ENCODE data around the gene PPP1R3A. TPM values are rescaled to one million over a fixed set of nuclear protein-coding genes. Genes with fewer than 3 reads are reported as not detected.
"Not testable (repeated sequence)": the region's sequence is repeated elsewhere in the genome, so short reads cannot be mapped to it uniquely, and the experiment has no call there.

Gene PPP1R3A
- total RNA-seq, 4 donors from 2014 or later = not detected

DNA sequence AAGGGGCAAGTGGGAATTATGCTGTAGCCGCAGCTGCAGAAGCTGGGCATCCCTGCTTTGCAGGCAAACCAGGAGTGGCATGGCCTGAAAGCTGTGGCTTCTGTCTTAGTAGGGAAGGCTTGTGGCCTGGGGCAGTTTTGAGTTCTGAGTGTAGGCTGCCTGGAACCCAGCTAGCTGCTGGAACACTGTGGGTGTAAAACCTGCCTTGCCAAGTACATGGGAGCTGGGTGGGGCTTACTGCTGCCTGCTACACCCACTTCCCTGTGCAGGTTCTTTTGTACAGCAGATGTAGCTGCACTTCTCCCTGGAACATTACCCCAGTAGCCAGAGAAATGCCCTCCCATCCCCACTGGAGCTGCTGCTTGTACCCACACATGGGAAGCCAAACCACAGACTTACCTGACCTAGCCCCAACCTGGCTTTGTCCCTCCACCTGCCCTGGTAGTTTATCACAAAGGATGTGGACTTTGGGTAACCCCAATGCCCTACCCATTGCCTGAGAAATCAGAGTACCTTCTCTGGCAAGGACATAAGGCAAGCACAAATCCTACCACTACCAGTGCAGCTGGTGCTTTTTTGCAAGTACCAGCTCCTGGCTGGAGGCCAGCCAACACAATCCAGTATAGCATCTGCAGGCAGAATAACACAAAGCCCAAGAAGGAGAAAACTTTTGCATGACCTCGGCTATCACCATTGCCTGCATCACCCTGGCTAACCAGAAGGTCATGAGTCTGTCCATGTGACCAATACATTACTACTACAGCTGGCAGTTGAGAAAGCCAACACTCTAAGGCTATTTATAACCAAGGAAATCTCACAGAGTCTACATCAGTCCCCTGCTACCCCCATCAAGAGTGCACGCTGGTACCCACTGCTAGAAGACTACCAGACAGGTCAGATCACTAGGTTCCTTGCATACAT lies 26.5 kb upstream of the PPP1R3A start:
- no peaks in the 10 kb centered on the region for H3K4me1 ChIP-seq
- H3K9me3 ChIP-seq = no peaks in the 10 kb centered on the region
- no peak overlapping the region for H3K27ac ChIP-seq
- H3K36me3 ChIP-seq = no peaks in the 10 kb centered on the region
- no peaks in the 10 kb centered on the region for H3K27me3 ChIP-seq
- no peak overlapping the region for H3K4me3 ChIP-seq
- TF ChIP-seq, protein P1, sequence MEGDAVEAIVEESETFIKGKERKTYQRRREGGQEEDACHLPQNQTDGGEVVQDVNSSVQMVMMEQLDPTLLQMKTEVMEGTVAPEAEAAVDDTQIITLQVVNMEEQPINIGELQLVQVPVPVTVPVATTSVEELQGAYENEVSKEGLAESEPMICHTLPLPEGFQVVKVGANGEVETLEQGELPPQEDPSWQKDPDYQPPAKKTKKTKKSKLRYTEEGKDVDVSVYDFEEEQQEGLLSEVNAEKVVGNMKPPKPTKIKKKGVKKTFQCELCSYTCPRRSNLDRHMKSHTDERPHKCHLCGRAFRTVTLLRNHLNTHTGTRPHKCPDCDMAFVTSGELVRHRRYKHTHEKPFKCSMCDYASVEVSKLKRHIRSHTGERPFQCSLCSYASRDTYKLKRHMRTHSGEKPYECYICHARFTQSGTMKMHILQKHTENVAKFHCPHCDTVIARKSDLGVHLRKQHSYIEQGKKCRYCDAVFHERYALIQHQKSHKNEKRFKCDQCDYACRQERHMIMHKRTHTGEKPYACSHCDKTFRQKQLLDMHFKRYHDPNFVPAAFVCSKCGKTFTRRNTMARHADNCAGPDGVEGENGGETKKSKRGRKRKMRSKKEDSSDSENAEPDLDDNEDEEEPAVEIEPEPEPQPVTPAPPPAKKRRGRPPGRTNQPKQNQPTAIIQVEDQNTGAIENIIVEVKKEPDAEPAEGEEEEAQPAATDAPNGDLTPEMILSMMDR (IDR thresholded peaks at IDR 0.05) = no peak
- TF ChIP-seq POLR2A (IDR thresholded peaks at IDR 0.05) = no peak
- no peak for DNase-seq

DNA sequence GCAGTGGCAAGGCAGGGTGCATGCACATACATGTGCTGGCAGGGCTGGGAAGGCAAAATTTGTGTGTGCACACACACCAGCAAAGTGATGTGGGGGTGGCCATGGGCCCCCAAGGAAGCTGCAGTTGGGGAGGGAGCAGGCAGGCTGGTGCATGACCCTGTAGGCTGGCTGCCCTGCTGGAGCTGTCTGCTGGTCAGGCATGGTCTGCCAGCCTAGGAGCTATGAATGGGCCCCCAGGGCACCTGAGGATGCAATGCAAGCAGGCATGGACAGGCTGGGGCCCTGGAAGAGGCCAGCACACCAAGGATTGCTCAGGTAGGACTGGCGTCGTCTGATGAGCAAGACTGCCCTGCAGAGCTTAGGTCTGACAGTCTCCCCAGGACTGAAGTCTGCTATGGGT lies 18.2 kb upstream of the PPP1R3A start:
- Histone ChIP-seq H3K4me1 (no peaks in the 10 kb centered on the region), H3K4me3 (no peak overlapping the region), H3K36me3 (no peaks in the 10 kb centered on the region), H3K27me3 (no peaks in the 10 kb centered on the region), H3K27ac (no peak overlapping the region), H3K9me3 (no peaks in the 10 kb centered on the region)
- no peak for DNase-seq
- TF ChIP-seq, protein P1 (IDR thresholded peaks at IDR 0.05) = no peak
- no peak for TF ChIP-seq POLR2A (IDR thresholded peaks at IDR 0.05)

DNA sequence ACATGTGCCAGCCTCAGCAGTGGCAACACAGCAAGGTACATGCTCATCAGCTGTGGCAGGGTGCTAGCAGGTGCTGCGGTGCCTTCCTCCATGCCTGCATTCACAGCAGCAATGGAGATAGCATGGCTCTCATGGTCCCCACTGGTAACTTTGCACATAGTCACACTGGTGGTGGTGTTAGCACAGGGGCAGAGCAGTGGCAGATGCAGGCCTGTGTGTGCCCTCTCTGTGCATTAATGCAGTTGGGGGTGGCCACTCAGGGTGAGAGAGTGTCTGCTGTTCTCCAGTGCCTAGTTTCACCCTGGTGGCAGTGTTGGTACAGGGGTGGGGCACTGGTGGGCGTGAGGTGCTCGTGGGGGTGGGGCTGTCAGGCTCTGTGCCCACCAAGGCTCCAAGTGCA lies 17.7 kb upstream of the PPP1R3A start:
- Histone ChIP-seq H3K27me3 (no peaks in the 10 kb centered on the region), H3K4me1 (no peaks in the 10 kb centered on the region), H3K36me3 (no peaks in the 10 kb centered on the region), H3K4me3 (no peak overlapping the region), H3K27ac (no peak overlapping the region), H3K9me3 (no peaks in the 10 kb centered on the region)
- TF ChIP-seq, protein P1 (IDR thresholded peaks at IDR 0.05) = no peak
- TF ChIP-seq POLR2A (IDR thresholded peaks at IDR 0.05) = no peak
- DNase-seq = no peak

DNA sequence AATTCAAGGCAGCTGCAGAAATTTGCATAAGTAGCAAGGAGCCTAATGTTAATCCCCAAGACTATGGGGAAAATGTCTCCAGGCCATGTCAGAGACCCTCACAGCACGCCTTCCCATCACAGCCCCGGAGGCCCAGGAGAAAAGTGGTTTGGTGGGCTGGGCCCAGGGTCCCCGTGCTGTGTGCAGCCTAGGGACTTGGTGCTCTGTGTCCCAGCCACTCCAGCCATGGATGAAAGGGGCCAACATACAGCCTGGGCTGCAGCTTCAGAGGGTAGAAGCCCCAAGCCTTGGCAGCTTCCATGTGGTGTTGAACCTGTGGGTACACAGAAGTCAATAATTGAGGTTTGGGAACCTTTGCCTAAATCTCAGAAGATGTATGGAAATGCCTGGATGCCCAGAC lies 10.6 kb upstream of the PPP1R3A start:
- H3K9me3 ChIP-seq, H3K4me1 ChIP-seq, H3K27ac ChIP-seq, DNase-seq, H3K27me3 ChIP-seq, H3K4me3 ChIP-seq, H3K36me3 ChIP-seq: not testable (repeated sequence)

DNA sequence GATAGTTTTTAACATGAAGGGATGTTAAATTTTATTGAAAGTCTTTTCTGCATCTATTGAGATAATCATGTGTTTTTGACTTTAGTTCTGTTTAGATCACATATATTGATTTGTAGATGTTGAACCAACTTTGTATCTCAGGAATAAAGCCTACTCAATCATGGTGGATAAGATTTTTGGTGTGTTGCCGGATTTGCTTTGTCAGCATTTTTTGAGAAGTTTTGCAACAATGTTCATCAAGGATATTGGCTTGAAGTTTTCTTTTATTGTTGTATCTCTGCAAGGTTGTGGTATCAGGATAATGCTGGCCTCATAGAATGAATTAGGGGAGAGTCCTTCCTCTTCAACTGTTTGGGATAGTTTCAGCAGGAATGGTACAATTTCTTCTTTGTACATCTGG lies 9.3 kb upstream of the PPP1R3A start:
- DNase-seq = no peak
- TF ChIP-seq, protein P1 (IDR thresholded peaks at IDR 0.05) = no peak
- no peak for TF ChIP-seq POLR2A (IDR thresholded peaks at IDR 0.05)

DNA sequence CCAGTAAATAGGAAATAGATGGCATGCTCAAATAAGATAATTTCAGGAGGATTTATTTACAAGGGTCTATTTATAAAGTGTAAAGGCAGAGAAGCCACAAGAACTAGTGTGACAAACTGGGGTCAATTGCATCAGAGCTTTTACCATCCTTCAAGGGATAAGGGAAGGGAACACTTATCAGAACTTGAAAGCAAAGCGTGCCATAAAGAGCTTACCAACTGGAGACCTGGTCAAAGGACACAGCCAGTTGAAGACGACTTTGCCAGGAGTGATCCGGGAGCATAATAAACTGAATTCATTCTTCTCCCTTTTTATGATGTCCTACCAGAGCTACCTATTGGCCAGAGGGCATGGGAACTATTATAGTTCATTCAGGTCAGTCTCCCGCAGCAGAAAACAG lies 3.2 kb upstream of the PPP1R3A start:
- no peak for TF ChIP-seq POLR2A (IDR thresholded peaks at IDR 0.05)
- TF ChIP-seq, protein P1 (IDR thresholded peaks at IDR 0.05) = peak in 1 of 6 experiments; percentile 6
- no peak overlapping the region for H3K4me3 ChIP-seq
- no peak overlapping the region for H3K27ac ChIP-seq
- no peaks in the 10 kb centered on the region for H3K4me1 ChIP-seq
- peak in 1 of 3 donors; percentile 52 for DNase-seq
- no peaks in the 10 kb centered on the region for H3K27me3 ChIP-seq
- no peaks in the 10 kb centered on the region for H3K36me3 ChIP-seq
- no peaks in the 10 kb centered on the region for H3K9me3 ChIP-seq

More for the DNA sequence above, 9.3 kb upstream of the PPP1R3A start:
- Histone ChIP-seq H3K27ac (no peak overlapping the region), H3K4me3 (no peak overlapping the region), H3K4me1 (no peaks in the 10 kb centered on the region), H3K9me3 (no peaks in the 10 kb centered on the region), H3K27me3 (no peaks in the 10 kb centered on the region), H3K36me3 (no peaks in the 10 kb centered on the region)

Data from Peyer's patch (tissue), 4 donors.